ENCODE results near the gene PCF11. TPM values are rescaled to one million over a fixed set of nuclear protein-coding genes. Genes with fewer than 3 reads are reported as not detected.

Gene PCF11
- total RNA-seq, 1 donor from 2014 or later = 46.7 TPM

GRCh38 chr11:83151274-83151977 lies 5.5 kb upstream of the PCF11 start:
- DNase-seq (ENCODE audit: low spot score) = peak; percentile 57

GRCh38 chr11:83152264-83152663 lies 4.7 kb upstream of the PCF11 start:
- DNase-seq (ENCODE audit: low spot score) = no peak

- DNase-seq (ENCODE audit: low spot score) = no peak
These were observed 3.2 kb upstream of the PCF11 start for GRCh38 chr11:83153764-83154163.

GRCh38 chr11:83156144-83156995 lies 561 bp upstream of the PCF11 start:
- DNase-seq (ENCODE audit: low spot score) = peak; percentile 99

- peak; percentile 46 for DNase-seq (ENCODE audit: low spot score)
These were observed 844 bp downstream of the PCF11 start for GRCh38 chr11:83157594-83158356.

- no peak for DNase-seq (ENCODE audit: low spot score)
These were observed 1.4 kb downstream of the PCF11 start for GRCh38 chr11:83158357-83158786.

- no peak for DNase-seq (ENCODE audit: low spot score)
These were observed 2.3 kb downstream of the PCF11 start for GRCh38 chr11:83158965-83159901.

GRCh38 chr11:83159902-83160865 lies 3.3 kb downstream of the PCF11 start:
- peak; percentile 33 for DNase-seq (ENCODE audit: low spot score)

- no peak for DNase-seq (ENCODE audit: low spot score)
These were observed 4.8 kb downstream of the PCF11 start for GRCh38 chr11:83161610-83162199.

GRCh38 chr11:83162377-83162776 lies 5.4 kb downstream of the PCF11 start:
- no peak for DNase-seq (ENCODE audit: low spot score)

- no peak for DNase-seq (ENCODE audit: low spot score)
These were observed 9.4 kb downstream of the PCF11 start for GRCh38 chr11:83166193-83166866.

GRCh38 chr11:83168756-83169155 lies 11.8 kb downstream of the PCF11 start:
- no peak for DNase-seq (ENCODE audit: low spot score)

GRCh38 chr11:83170865-83171264 lies 13.9 kb downstream of the PCF11 start:
- no peak for DNase-seq (ENCODE audit: low spot score)

- no peak for DNase-seq (ENCODE audit: low spot score)
These were observed 15.6 kb downstream of the PCF11 start for GRCh38 chr11:83172551-83172950.

- DNase-seq (ENCODE audit: low spot score) = no peak
These were observed 17.1 kb downstream of the PCF11 start for GRCh38 chr11:83174008-83174407.

GRCh38 chr11:83175815-83176214 lies 18.9 kb downstream of the PCF11 start:
- no peak for DNase-seq (ENCODE audit: low spot score)

- no peak for DNase-seq (ENCODE audit: low spot score)
These were observed 24.9 kb downstream of the PCF11 start for GRCh38 chr11:83181815-83182214.

GRCh38 chr11:83185767-83186166 lies 28.8 kb downstream of the PCF11 start:
- no peak for DNase-seq (ENCODE audit: low spot score)

GRCh38 chr11:83187465-83187864 lies 30.5 kb downstream of the PCF11 start:
- no peak for DNase-seq (ENCODE audit: low spot score)

Data from mucosa of gallbladder (tissue), 1 donor.